Chondrocyte (in vitro differentiated cells): Measurements from ENCODE around the gene SAMD5. TPM values are rescaled to one million over a fixed set of nuclear protein-coding genes. Genes with fewer than 3 reads are reported as not detected.

Experiments used
- DNase-seq: peaks from one replicate; pipeline ENCODE4 v3.0.0; 2021; ENCODE audit warnings: mixed read lengths, low spot score
- H3K27ac Mint-ChIP-seq: one replicate; pipeline ENCODE4 v1.8.0; 2021; ENCODE audit warnings: mild to moderate bottlenecking, moderate library complexity, mixed read lengths; ENCODE audit not compliant: unreplicated experiment
- H3K27me3 Mint-ChIP-seq: 2 replicates; pipeline ENCODE4 v1.8.0; 2021; ENCODE audit warnings: low read depth, mixed read lengths
- H3K36me3 Mint-ChIP-seq: 2 replicates; pipeline ENCODE4 v1.8.0; 2021; ENCODE audit warnings: low read depth, mixed read lengths
- H3K4me1 Mint-ChIP-seq: 2 replicates; pipeline ENCODE4 v1.8.0; 2021; ENCODE audit warnings: low read depth, mild to moderate bottlenecking, mixed read lengths
- H3K4me3 Mint-ChIP-seq: one replicate; pipeline ENCODE4 v1.8.0; 2021; ENCODE audit warnings: mild to moderate bottlenecking, moderate library complexity, mixed read lengths; ENCODE audit not compliant: unreplicated experiment
- H3K9me3 Mint-ChIP-seq: 2 replicates; pipeline ENCODE4 v1.8.0; 2021; ENCODE audit warnings: low read depth, mixed read lengths
- CTCF ChIP-seq: fragments of 200-600 bp; sonication (generic); IDR thresholded peaks from 2 replicates; pipeline ENCODE4 v1.5.0; 2021; ENCODE audit warnings: antibody characterized with exemption, mild to moderate bottlenecking, moderate library complexity
- total RNA-seq: library from RNA; stranded (reverse); gene quantifications from 3 replicates; pipeline ENCODE4 v1.2.1, GENCODE V29; 2021

SAMD5 gene
- total RNA-seq, 1 donor from 2014 or later = 9.2 TPM

- Mint-ChIP-seq H3K27ac (no peak overlapping the region), H3K4me1 (peaks cover 43% of the 10 kb centered on the region), H3K9me3 (peaks cover 3% of the 10 kb centered on the region), H3K4me3 (no peak overlapping the region), H3K27me3 (no peaks in the 10 kb centered on the region), H3K36me3 (no peaks in the 10 kb centered on the region)
- no peak for TF ChIP-seq CTCF
- no peak for DNase-seq
These were observed 69.0 kb downstream of the SAMD5 start for GRCh38 chr6:147577488-147577887.

DNA sequence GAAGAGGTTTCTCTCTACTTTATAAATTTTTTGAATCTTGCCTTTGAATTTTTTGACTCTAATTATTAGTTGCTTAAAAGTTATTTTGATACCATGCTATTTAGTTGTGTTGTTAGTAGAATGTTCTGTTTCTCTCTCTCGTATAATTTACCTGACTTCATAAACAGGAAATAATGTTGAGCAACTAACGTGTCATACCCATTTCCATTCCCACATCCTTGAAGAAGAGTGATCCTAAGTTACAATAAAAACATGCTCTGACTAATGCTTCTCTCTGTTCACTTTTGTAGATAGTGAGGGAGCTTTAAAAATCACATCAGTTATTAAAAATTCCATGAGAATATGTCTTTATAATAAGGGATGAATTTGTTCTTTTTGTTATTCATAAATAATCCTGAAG lies 69.7 kb downstream of the SAMD5 start:
- Mint-ChIP-seq H3K4me3 (no peak overlapping the region), H3K27me3 (no peaks in the 10 kb centered on the region), H3K4me1 (peaks cover 46% of the 10 kb centered on the region), H3K36me3 (no peaks in the 10 kb centered on the region), H3K27ac (no peak overlapping the region), H3K9me3 (peaks cover 3% of the 10 kb centered on the region)
- no peak for TF ChIP-seq CTCF
- no peak for DNase-seq

DNA sequence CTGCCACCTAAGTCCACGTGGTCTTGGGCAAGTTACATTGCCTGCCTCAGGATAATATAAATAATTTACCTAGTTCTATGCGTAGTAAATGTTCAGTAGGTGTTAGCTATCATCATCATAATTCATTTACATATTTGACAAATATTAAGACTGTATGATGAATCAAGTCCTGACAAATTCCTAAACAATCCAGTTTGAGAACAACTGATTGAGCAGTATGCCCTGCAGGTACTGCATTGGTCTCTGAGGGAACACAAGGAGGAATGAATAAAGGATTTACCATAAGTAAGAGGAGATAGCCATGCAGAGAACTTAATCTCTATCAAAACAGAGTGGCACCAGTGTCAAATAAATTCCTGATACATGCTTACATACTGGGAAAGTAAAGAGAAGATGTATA lies 70.4 kb downstream of the SAMD5 start:
- peaks cover 46% of the 10 kb centered on the region for H3K4me1 Mint-ChIP-seq
- H3K27me3 Mint-ChIP-seq = no peaks in the 10 kb centered on the region
- H3K4me3 Mint-ChIP-seq = no peak overlapping the region
- H3K9me3 Mint-ChIP-seq = peaks cover 3% of the 10 kb centered on the region
- no peak for DNase-seq
- no peaks in the 10 kb centered on the region for H3K36me3 Mint-ChIP-seq
- no peak overlapping the region for H3K27ac Mint-ChIP-seq
- no peak for TF ChIP-seq CTCF

DNA sequence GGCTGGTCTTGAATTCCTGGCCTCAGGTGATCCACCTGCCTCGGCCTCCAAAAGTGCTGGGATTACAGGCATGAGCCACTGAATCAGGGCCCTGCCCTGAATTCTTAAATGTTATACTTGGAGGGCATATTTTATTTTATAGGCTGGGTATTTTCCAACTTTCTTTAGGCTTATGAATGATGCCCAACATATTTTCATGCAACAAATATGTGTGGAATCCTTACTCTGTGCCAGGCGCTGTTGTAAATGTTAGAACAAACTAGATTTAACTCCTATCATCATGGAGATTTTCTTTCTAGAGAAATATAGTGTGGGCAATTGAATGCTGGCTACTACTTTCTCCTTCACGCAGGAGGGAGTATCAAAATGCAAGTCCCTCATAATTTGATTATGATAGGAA lies 71.2 kb downstream of the SAMD5 start:
- H3K27ac Mint-ChIP-seq = no peak overlapping the region

GRCh38 chr6:147582991-147583390 lies 74.5 kb downstream of the SAMD5 start:
- no peak for TF ChIP-seq CTCF
- no peak overlapping the region for H3K27ac Mint-ChIP-seq
- H3K9me3 Mint-ChIP-seq = peaks cover 3% of the 10 kb centered on the region

More for the DNA sequence above, 71.2 kb downstream of the SAMD5 start:
- no peak for DNase-seq
- H3K4me1 Mint-ChIP-seq = peaks cover 46% of the 10 kb centered on the region
- peaks cover 3% of the 10 kb centered on the region for H3K9me3 Mint-ChIP-seq
- no peaks in the 10 kb centered on the region for H3K27me3 Mint-ChIP-seq
- no peak for TF ChIP-seq CTCF
- no peaks in the 10 kb centered on the region for H3K36me3 Mint-ChIP-seq
- no peak overlapping the region for H3K4me3 Mint-ChIP-seq

More at GRCh38 chr6:147582991-147583390, 74.5 kb downstream of the SAMD5 start:
- Mint-ChIP-seq H3K36me3 (no peaks in the 10 kb centered on the region), H3K27me3 (no peaks in the 10 kb centered on the region), H3K4me3 (no peak overlapping the region), H3K4me1 (peaks cover 62% of the 10 kb centered on the region)
- DNase-seq = no peak
